SK-N-SH (cell line): ENCODE data around the gene NR2F1-AS1. TPM values are rescaled to one million over a fixed set of nuclear protein-coding genes. Genes with fewer than 3 reads are reported as not detected.

Source experiments
- CTCF ChIA-PET: fragments of 300-600, 350-600 bp; formaldehyde crosslinking; extraction: SDS; loops from one replicate; lab custom pipeline; 2021; lab: Yijun Ruan, JAX
- POLR2A ChIA-PET: fragments of 350-600 bp; sonication (Branson Sonifier 250); formaldehyde crosslinking; extraction: SDS; loops from one replicate; lab custom pipeline; 2020; ENCODE audit warnings: antibody characterized with exemption, inconsistent platforms; lab: Yijun Ruan, JAX
- DNase-seq: peaks from one replicate; pipeline ENCODE4 v3.0.0; 2012
- H2AFZ ChIP-seq: fragments of 200-600 bp; sonication (generic); 2 replicates; pipeline ENCODE4 v1.8.1; 2016; ENCODE audit warnings: antibody characterized with exemption, mild to moderate bottlenecking, low read depth
- H3F3A ChIP-seq: fragments of 200-600 bp; sonication (generic); replicated peaks from 2 replicates; pipeline ENCODE3; 2016; ENCODE audit warnings: antibody characterized with exemption, mild to moderate bottlenecking; ENCODE audit not compliant: insufficient read depth
- H3K27ac ChIP-seq, 2 experiments: fragments of 200-500 bp in 1 of 2; fragments of 200-600 bp in 1 of 2; sonication (Bioruptor generic) in 1 of 2; sonication (generic), shearing (Covaris generic) in 1 of 2; 2 replicates each; pipeline versions ENCODE4 v1.5.1 to v1.6.1; 2014 to 2016; ENCODE audit warnings: low read depth in 2 of 2, inconsistent platforms in 1 of 2, low read length in 1 of 2, mild to moderate bottlenecking in 1 of 2, mixed read lengths in 1 of 2
- H3K27me3 ChIP-seq: fragments of 200-600 bp; sonication (generic), shearing (Covaris generic); 2 replicates; pipeline ENCODE4 v1.6.1; 2016; ENCODE audit warnings: mixed run types; ENCODE audit not compliant: insufficient read depth
- H3K36me3 ChIP-seq, 2 experiments: fragments of 200-500 bp in 1 of 2; fragments of 200-600 bp in 1 of 2; sonication (Bioruptor generic) in 1 of 2; sonication (generic) in 1 of 2; replicated peaks in 1 of 2; 2 replicates each; pipeline versions ENCODE3 to v1.5.1; 2014 to 2016; ENCODE audit warnings: low read length in 1 of 2, mild to moderate bottlenecking in 1 of 2; ENCODE audit not compliant: insufficient read depth in 2 of 2, control insufficient read depth in 1 of 2
- H3K4me1 ChIP-seq, 2 experiments: fragments of 200-500 bp in 1 of 2; fragments of 200-600 bp in 1 of 2; sonication (Bioruptor generic) in 1 of 2; sonication (generic), shearing (Covaris generic) in 1 of 2; 2 replicates each; pipeline versions ENCODE4 v1.5.1 to v1.6.1; 2014 to 2016; ENCODE audit warnings: low read depth in 1 of 2, low read length in 1 of 2, mixed run types in 1 of 2; ENCODE audit not compliant: insufficient read depth in 2 of 2, control insufficient read depth in 1 of 2
- H3K4me2 ChIP-seq: fragments of 200-600 bp; sonication (generic), shearing (Covaris generic); 2 replicates; pipeline ENCODE4 v1.6.1; 2017; ENCODE audit warnings: mixed run types
- H3K4me3 ChIP-seq, 2 experiments: fragments of 200-500 bp in 1 of 2; fragments of 200-600 bp in 1 of 2; sonication (Bioruptor generic) in 1 of 2; sonication (generic), shearing (Covaris generic) in 1 of 2; 2 replicates each; pipeline versions ENCODE4 v1.5.1 to v1.8.1; 2014 to 2016; ENCODE audit warnings: low read depth in 2 of 2, inconsistent platforms in 1 of 2, low read length in 1 of 2, mild to moderate bottlenecking in 1 of 2, mixed read lengths in 1 of 2, moderate library complexity in 1 of 2
- H3K79me2 ChIP-seq: fragments of 200-600 bp; sonication (generic); 2 replicates; pipeline ENCODE4 v1.8.1; 2017; ENCODE audit warnings: mild to moderate bottlenecking; ENCODE audit not compliant: insufficient read depth
- H3K9ac ChIP-seq: fragments of 200-600 bp; sonication (generic); 2 replicates; pipeline ENCODE4 v1.6.1; 2017; ENCODE audit warnings: mixed run types
- H3K9me2 ChIP-seq: fragments of 200-600 bp; sonication (generic); 2 replicates; pipeline ENCODE4 v1.6.1; 2017; ENCODE audit warnings: mixed run types
- H3K9me3 ChIP-seq: fragments of 200-600 bp; sonication (generic); 2 replicates; pipeline ENCODE4 v1.6.1; 2017; ENCODE audit warnings: mixed run types, mild to moderate bottlenecking, moderate library complexity
- H4K20me1 ChIP-seq: fragments of 200-600 bp; sonication (generic); 2 replicates; pipeline ENCODE4 v1.6.1; 2017; ENCODE audit warnings: mild to moderate bottlenecking, mixed run types; ENCODE audit not compliant: insufficient read depth
- CHD2 ChIP-seq: fragments of 150-350 bp; IDR thresholded peaks from 2 replicates; pipeline ENCODE4 v1.6.1; 2018; ENCODE audit warnings: low read length; ENCODE audit not compliant: partially characterized antibody
- CTCF ChIP-seq: fragments of 200-600 bp; sonication (generic); IDR thresholded peaks from 2 replicates; pipeline ENCODE4 v1.6.1; 2017; ENCODE audit warnings: antibody characterized with exemption, mild to moderate bottlenecking, moderate library complexity
- ELF1 ChIP-seq: IDR thresholded peaks from 2 replicates; pipeline ENCODE4 v1.4.0; 2012
- EZH2phosphoT487 ChIP-seq: fragments of 200-600 bp; sonication (generic); IDR thresholded peaks from 2 replicates; pipeline ENCODE4 v1.6.1; 2017; ENCODE audit warnings: low read depth, mixed run types, mild to moderate bottlenecking, antibody characterized with exemption, moderate library complexity, borderline replicate concordance
- FOXJ3 ChIP-seq: sonication (generic); formaldehyde crosslinking; IDR thresholded peaks from 2 replicates; pipeline ENCODE4 v1.5.1; 2020; ENCODE audit warnings: mild to moderate bottlenecking, missing genetic modification reagents
- GABPA ChIP-seq: IDR thresholded peaks from 2 replicates; pipeline ENCODE4 v1.4.0; 2012; ENCODE audit warnings: low read depth, mild to moderate bottlenecking
- GATA2 ChIP-seq: sonication (generic); formaldehyde crosslinking; IDR thresholded peaks from 2 replicates; pipeline ENCODE4 v1.5.0; 2020; ENCODE audit warnings: mild to moderate bottlenecking, missing genetic modification reagents
- IRF3 ChIP-seq: fragments of 150-350 bp; IDR thresholded peaks from 2 replicates; pipeline ENCODE4 v1.6.1; 2016; ENCODE audit warnings: mild to moderate bottlenecking, low read depth, low read length
- MAX ChIP-seq: IDR thresholded peaks from 2 replicates; pipeline ENCODE4 v1.4.0; 2012; ENCODE audit warnings: low read depth
- MEF2A ChIP-seq: IDR thresholded peaks from 2 replicates; pipeline ENCODE4 v1.4.0; 2012; ENCODE audit warnings: low read depth, borderline replicate concordance
- NFIC ChIP-seq: IDR thresholded peaks from 2 replicates; pipeline ENCODE4 v1.4.0; 2012; ENCODE audit warnings: borderline replicate concordance
- NRF1 ChIP-seq: IDR thresholded peaks from 2 replicates; pipeline ENCODE4 v1.6.1; 2012; ENCODE audit warnings: low read depth, mild to moderate bottlenecking, low read length
- RAD21 ChIP-seq: IDR thresholded peaks from 2 replicates; pipeline ENCODE4 v1.6.1; 2012; ENCODE audit warnings: mild to moderate bottlenecking, low read length
- RCOR1 ChIP-seq: fragments of 150-350 bp; IDR thresholded peaks from 2 replicates; pipeline ENCODE4 v1.6.1; 2017; ENCODE audit warnings: antibody characterized with exemption, low read length
- REST ChIP-seq: IDR thresholded peaks from 2 replicates; pipeline ENCODE4 v1.6.1; 2012; ENCODE audit warnings: mild to moderate bottlenecking, low read depth, low read length, moderate library complexity
- USF2 ChIP-seq: fragments of 150-350 bp; IDR thresholded peaks from 2 replicates; pipeline ENCODE4 v1.6.1; 2017; ENCODE audit warnings: antibody characterized with exemption, low read length, low read depth, borderline replicate concordance
- YY1 ChIP-seq: IDR thresholded peaks from 2 replicates; pipeline ENCODE4 v1.4.0; 2012; ENCODE audit warnings: low read depth, mild to moderate bottlenecking
- ZBTB33 ChIP-seq: IDR thresholded peaks from 2 replicates; pipeline ENCODE4 v1.4.0; 2012; ENCODE audit warnings: low read depth, borderline replicate concordance
- WGBS: methylation state at CpG from one replicate; pipeline ENCODE4 v1.1.6; 2017; ENCODE audit warnings: low lambda C conversion rate; 5-methylcytosine and 5-hydroxymethylcytosine counted together
- polyA plus RNA-seq, 3 experiments: library from polyadenylated mRNA; depleted of rRNA; stranded (reverse); fragments of >200 nt; gene quantifications; 2 replicates each; pipeline ENCODE4 v1.2.3, GENCODE V29; 2012

NR2F1-AS1 gene
- polyA plus RNA-seq, 1 of the 3 experiments (the other 2 are of a cell fraction) = 7.4 TPM

GRCh38 chr5:93384026-93384425, 197.0 kb downstream of the NR2F1-AS1 start (continued):
- TF ChIP-seq IRF3 (no peak), EZH2phosphoT487 (no peak), NRF1 (no peak), MAX (no peak), ELF1 (no peak), REST (no peak), CTCF (no peak)

- Histone ChIP-seq H3K27me3 (no peaks in the 10 kb centered on the region), H3K27ac (no peak overlapping the region), H3K79me2 (no peaks in the 10 kb centered on the region), H3K4me3 (no peak overlapping the region), H3F3A (no peaks in the 10 kb centered on the region), H3K9me2 (no peaks in the 10 kb centered on the region), H2AFZ (no peak overlapping the region), H3K4me2 (no peak overlapping the region), H3K9me3 (no peaks in the 10 kb centered on the region), H4K20me1 (no peaks in the 10 kb centered on the region), H3K9ac (no peak overlapping the region), H3K4me1 (peaks cover 0 to 7% of the 10 kb centered on the region in 2 experiments; a peak in 2 of 4 replicates), H3K36me3 (no peaks in the 10 kb centered on the region)
- POLR2A ChIA-PET = no interaction called here
- 82% methylated on average over 3 of the region's 3 CpGs for WGBS
- DNase-seq = no peak
- TF ChIP-seq RCOR1 (no peak), RAD21 (no peak), MEF2A (no peak), USF2 (no peak), IRF3 (no peak), FOXJ3 (CRISPR knock-in tag) (no peak), ELF1 (no peak), ZBTB33 (no peak), CHD2 (no peak), GATA2 (CRISPR knock-in tag) (no peak), GABPA (no peak), NRF1 (no peak), YY1 (no peak), NFIC (no peak)
- TF ChIP-seq, all 33 proteins: peak for 0
- CTCF ChIA-PET = no interaction called here
These were observed 198.7 kb downstream of the NR2F1-AS1 start for GRCh38 chr5:93382188-93382825.
